Measurements from ENCODE around the gene ARHGAP33. TPM values are rescaled to one million over a fixed set of nuclear protein-coding genes. Genes with fewer than 3 reads are reported as not detected.
A peak's percentile ranks its signal among the peaks of the same experiment; 100 is the strongest.
"Not testable (repeated sequence)": the region's sequence is repeated elsewhere in the genome, so short reads cannot be mapped to it uniquely, and the experiment has no call there.

Gene ARHGAP33
- total RNA-seq, 1 donor from 2014 or later, result 46.3 TPM

DNA sequence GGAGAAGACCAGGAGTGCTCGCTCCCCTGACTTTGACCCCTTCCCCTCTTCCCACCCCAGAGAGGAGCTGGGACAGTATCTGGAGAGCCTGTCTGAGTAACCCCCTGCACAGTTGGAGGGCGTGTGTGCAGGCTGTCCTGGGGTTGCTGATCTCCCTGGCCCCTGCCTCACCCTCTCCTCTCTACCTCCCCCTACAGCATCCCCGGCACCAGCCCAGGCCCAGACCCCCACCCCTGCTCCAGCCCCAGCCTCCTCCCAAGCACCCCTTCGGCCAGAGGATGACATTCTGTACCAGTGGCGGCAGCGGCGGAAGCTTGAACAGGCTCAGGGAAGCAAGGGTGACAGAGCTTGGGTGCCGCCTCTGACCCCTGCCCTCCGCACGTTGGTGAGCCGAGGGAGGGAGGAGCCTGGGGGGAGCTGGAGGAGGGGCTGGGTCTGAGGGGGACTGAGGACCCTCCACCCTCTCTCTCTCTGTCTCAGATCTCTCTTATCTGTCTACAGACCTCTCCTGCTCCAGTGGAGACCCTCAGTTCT is 8.7 kb upstream of the ARHGAP33 start:
- Mint-ChIP-seq H3K9me3 (ENCODE audit: low read depth) (no peaks in the 10 kb centered on the region), H3K27me3 (no peaks in the 10 kb centered on the region), H3K4me1 (ENCODE audit: low read depth) (peaks cover 2% of the 10 kb centered on the region), H3K36me3 (ENCODE audit: insufficient read depth) (peaks cover 8% of the 10 kb centered on the region), H3K27ac (no peak overlapping the region), H3K4me3 (ENCODE audit: low read depth) (no peak overlapping the region)
- TF ChIP-seq, protein P1, sequence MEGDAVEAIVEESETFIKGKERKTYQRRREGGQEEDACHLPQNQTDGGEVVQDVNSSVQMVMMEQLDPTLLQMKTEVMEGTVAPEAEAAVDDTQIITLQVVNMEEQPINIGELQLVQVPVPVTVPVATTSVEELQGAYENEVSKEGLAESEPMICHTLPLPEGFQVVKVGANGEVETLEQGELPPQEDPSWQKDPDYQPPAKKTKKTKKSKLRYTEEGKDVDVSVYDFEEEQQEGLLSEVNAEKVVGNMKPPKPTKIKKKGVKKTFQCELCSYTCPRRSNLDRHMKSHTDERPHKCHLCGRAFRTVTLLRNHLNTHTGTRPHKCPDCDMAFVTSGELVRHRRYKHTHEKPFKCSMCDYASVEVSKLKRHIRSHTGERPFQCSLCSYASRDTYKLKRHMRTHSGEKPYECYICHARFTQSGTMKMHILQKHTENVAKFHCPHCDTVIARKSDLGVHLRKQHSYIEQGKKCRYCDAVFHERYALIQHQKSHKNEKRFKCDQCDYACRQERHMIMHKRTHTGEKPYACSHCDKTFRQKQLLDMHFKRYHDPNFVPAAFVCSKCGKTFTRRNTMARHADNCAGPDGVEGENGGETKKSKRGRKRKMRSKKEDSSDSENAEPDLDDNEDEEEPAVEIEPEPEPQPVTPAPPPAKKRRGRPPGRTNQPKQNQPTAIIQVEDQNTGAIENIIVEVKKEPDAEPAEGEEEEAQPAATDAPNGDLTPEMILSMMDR (IDR thresholded peaks at IDR 0.05; ENCODE audit: unreplicated experiment), result no peak
- no peak for DNase-seq (ENCODE audit: low spot score, unreplicated experiment)

DNA sequence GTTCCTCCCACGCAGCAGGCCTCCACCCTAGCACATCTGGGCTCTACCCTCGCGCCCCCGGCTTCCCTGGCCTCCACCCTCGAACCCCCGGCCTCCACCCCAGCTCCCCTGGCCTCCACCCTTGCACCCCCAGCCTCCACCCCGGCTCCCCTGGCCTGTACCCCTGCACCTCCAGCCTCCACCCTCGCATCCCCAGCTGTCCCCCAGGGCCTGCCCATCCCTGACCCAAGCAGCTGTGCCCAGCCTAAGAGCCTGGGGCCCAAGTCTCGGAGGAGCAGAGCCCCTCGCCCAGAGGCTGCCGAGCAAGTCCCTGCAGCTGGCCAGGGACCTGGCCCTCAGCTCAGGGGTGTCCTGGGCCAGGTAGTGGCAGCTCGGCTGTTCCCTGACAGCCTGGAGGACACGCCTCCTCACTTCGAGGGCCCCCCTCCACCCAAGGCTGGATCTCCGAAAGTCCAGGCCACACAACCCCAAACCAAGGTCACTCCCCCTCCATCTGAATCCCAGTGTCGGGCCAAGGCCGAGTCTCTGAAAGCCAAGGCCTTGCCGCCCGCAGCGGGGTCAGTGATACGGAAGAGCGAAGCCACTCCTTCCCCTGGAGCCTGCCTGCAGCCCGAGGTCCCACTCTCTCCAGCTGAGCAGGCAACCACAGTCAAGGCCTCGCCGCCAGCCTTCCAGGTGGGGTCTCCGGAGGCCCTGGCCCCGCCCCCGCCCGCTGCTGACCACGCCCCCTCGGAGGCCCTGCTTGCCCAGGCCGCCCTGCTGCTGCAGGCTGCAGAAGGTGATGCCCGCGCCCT is 7.9 kb upstream of the ARHGAP33 start:
- Mint-ChIP-seq H3K27ac (no peak overlapping the region), H3K36me3 (ENCODE audit: insufficient read depth) (peaks cover 4% of the 10 kb centered on the region), H3K27me3 (peaks cover 2% of the 10 kb centered on the region), H3K4me1 (ENCODE audit: low read depth) (peaks cover 2% of the 10 kb centered on the region), H3K9me3 (ENCODE audit: low read depth) (no peaks in the 10 kb centered on the region), H3K4me3 (ENCODE audit: low read depth) (no peak overlapping the region)
- TF ChIP-seq, protein P1 (IDR thresholded peaks at IDR 0.05; ENCODE audit: unreplicated experiment), result no peak
- DNase-seq (ENCODE audit: low spot score, unreplicated experiment), result peak; percentile 63

DNA sequence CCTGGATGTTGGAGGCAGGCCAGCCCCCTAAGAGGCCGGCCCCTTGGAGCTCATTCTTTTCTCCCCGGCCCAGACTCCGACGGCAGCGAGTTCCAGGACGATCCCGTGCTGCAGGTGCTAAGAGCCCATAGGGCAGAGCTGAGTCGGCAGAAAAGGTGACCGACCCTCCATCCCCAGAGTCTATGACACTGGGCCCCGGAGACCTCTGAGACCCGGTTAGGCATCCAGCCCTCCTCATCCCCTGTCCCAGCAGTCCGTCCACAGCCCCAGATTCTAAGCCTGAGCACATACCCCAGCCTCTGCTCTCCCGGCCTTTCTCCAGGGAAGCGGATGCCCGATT is 7.3 kb upstream of the ARHGAP33 start:
- Mint-ChIP-seq H3K36me3 (ENCODE audit: insufficient read depth) (peaks cover 4% of the 10 kb centered on the region), H3K4me1 (ENCODE audit: low read depth) (peaks cover 2% of the 10 kb centered on the region), H3K4me3 (ENCODE audit: low read depth) (no peak overlapping the region), H3K9me3 (ENCODE audit: low read depth) (no peaks in the 10 kb centered on the region), H3K27me3 (peaks cover 5% of the 10 kb centered on the region), H3K27ac (no peak overlapping the region)
- DNase-seq (ENCODE audit: low spot score, unreplicated experiment), result no peak
- TF ChIP-seq, protein P1 (IDR thresholded peaks at IDR 0.05; ENCODE audit: unreplicated experiment), result no peak

DNA sequence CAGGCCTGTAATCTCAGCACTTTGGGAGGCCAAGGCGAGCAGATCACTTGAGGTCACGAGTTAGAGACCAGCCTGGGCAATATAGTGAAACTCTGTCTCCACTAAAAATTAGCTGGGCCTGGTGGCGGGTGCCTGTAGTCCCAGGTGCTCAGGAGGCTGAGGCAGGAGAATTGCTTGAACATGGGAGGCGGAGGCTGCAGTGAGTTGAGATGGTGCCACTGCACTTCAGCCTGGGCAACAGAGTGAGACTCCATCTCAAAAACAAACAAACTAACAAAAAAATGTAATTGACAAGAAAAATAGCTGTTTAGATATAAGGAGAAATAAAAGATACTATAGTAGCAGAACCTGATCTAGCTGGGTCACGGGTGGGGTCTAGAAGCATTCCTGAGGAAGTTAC is 3.0 kb upstream of the ARHGAP33 start:
- H3K4me1 Mint-ChIP-seq (ENCODE audit: low read depth), result not testable (repeated sequence)

DNA sequence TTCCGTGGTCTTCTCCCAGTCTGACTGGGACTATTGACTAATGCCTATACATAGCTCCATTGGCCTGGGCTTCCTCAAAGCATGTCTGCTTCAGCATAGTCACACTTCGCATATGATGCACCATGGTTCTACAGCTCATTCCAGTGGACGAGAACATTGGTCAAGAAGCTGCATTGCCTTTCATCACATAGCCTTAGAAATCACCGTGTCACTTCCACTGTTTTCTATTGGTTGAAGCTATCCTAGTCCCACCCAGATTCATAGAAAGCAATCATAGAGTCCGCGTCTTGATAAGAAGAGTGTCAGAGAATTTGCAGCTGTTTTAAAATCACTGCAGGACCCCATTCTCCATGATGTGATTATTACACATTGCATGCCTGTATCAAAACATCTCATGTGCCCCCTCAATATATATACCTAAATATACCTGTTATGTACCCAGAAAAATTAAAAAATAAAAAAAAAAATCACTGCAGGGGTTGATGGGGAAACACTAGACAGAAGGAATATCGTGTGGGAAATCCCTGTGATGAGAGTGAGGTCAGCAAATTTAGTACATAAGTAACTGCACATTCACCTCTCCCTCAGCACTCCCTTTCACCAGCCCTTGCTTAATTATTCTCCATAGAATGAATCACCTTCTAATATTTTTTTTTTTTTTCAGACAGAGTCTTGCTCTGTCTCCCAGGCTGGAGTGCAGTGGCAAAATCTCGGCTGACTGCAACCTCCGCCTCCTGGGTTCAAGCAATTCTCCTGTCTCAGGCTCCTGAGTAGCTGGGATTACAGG is 2.2 kb upstream of the ARHGAP33 start:
- Mint-ChIP-seq H3K4me3 (ENCODE audit: low read depth) (no peak overlapping the region), H3K4me1 (ENCODE audit: low read depth) (peaks cover 7% of the 10 kb centered on the region), H3K27me3 (peaks cover 30% of the 10 kb centered on the region), H3K9me3 (ENCODE audit: low read depth) (no peaks in the 10 kb centered on the region), H3K36me3 (ENCODE audit: insufficient read depth) (peaks cover 2% of the 10 kb centered on the region), H3K27ac (no peak overlapping the region)
- no peak for DNase-seq (ENCODE audit: low spot score, unreplicated experiment)
- TF ChIP-seq, protein P1 (IDR thresholded peaks at IDR 0.05; ENCODE audit: unreplicated experiment), result no peak

More for the DNA sequence above, 3.0 kb upstream of the ARHGAP33 start:
- not testable (repeated sequence) for H3K36me3 Mint-ChIP-seq (ENCODE audit: insufficient read depth); H3K9me3 Mint-ChIP-seq (ENCODE audit: low read depth); DNase-seq (ENCODE audit: low spot score, unreplicated experiment); H3K4me3 Mint-ChIP-seq (ENCODE audit: low read depth); H3K27ac Mint-ChIP-seq
- peaks cover 25% of the 10 kb centered on the region for H3K27me3 Mint-ChIP-seq

All from progenitor cell of endocrine pancreas (in vitro differentiated cells).